Stimulated activated naive CD4-positive, alpha-beta T cell treated with Interleukin-2 at 50 U/mL for 16 hours (primary cell): Measurements from ENCODE around the gene ITIH1.

ENCODE experiments used
- DNase-seq: peaks from one replicate; lab custom pipeline; 2025; lab: John Stamatoyannopoulos, UW

The ITIH1 gene

DNA sequence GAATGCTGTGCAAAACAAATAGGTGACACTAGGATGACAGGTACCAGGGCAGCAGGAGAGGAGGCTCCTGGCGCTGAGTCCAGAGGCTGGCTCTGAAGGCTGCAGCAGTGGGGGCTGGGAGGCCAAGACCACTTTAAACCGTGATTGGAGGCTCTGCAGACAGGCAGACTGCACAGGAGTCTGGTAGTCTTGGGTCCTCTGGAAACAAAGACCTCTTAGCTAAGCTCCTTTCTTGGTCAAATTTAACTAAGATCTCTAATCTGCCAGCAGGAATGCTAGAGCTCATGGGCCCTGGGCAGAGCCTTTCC is 61.8 kb downstream of the ITIH1 start:
- DNase-seq: no peak

DNA sequence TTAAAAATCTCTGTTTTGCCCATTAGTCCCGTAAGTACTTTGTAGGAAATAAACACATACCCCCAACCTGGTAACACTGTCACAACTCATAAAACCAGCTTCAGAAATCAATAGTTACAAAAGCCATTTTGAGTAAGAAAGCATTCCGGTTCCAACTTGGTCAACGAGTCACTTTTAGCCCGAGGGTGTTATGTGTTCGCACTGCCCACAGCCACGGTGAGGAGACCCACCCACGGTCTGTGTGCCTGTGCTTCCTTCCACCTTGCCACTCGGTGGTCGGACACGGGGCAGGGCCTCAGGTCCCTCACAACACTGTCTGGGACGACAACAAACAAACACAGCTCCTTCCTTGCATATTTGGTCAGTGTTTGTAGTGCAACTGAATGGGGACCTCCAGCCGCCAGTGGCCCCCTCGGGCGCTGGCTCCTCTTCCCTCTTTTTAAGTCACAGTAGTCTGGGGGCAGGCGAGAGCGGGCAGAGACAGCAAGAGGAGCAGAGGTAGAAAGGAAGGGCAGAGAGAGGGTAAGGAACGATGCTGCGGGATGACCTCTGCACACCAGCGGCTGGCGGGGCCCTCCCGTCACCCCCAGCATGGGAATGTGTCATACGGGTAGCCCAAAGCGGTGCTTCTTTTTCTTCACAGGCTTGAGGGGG is 62.6 kb downstream of the ITIH1 start:
- no peak for DNase-seq

DNA sequence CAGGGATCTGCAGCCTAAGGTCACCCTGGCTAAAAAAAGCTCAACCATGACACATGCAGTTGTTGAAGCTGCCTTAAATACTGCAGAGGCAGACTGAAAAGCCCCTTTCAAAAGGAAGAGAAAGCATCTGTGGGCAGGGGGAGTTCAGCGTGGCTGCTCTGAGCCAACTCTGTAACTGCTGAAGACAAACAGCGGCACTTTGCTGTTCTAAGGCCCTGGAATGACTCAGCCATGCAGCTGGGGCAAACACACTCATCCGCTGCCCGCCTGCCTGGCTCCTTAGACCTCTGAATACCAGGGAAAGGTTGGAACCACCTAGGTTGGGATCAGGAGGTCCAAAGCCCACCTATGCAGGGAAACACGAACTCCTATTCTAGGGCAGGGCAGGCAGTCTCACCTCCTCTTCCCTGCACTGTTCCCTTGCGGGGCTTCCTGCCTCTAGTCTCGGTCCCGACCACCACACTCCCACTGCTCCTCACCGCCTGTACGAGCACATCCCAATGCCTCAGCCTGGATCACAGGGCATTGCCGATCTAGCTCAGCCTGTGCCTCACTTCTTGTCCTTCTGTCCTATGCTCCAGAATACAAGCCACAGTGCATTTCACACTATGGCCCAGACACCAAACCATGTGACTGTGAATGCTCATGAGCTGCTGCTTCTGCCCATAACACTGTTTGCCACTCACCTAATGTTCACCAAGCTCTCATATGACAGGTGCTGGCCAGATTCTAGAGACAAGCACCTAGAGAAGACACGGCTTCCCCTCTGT is 64.0 kb downstream of the ITIH1 start:
- no peak for DNase-seq
